Endothelial cell of umbilical vein (primary cell): ENCODE data around the gene FAM20A. TPM values are rescaled to one million over a fixed set of nuclear protein-coding genes. Genes with fewer than 3 reads are reported as not detected.
"Not testable (repeated sequence)": the region's sequence is repeated elsewhere in the genome, so short reads cannot be mapped to it uniquely, and the experiment has no call there.

Source experiments
- BruUV-seq: library from RNA; stranded (reverse); fragments of 400-500 nt; replicated peaks from 2 replicates; lab custom pipeline; 2021; lab: Mats Ljungman, UMichigan
- CTCF ChIA-PET: fragments of 300-600, 350-600 bp; sonication (Branson Sonifier 250); formaldehyde crosslinking; loops from one replicate; lab custom pipeline; 2021; ENCODE audit warnings: antibody characterized with exemption, inconsistent platforms; lab: Charles Lee
- POLR2A ChIA-PET: fragments of 300-600, 350-600 bp; sonication (Branson Sonifier 250); formaldehyde crosslinking; loops from one replicate; lab custom pipeline; 2021; ENCODE audit warnings: antibody characterized with exemption, inconsistent platforms; lab: Charles Lee
- DNase-seq: peaks from one replicate; pipeline ENCODE4 v3.0.0-alpha.2; 2011; ENCODE audit warnings: low read depth, low spot score
- FAIRE-seq: peaks from 2 replicates; lab custom pipeline; 2011; peaks lifted over from hg19 to GRCh38; lab: Jason Lieb, UNC
- H2AFZ ChIP-seq: 2 replicates; pipeline ENCODE4 v1.6.0; 2012; ENCODE audit warnings: low read depth, low read length, control low read depth, inconsistent platforms
- H3K27ac ChIP-seq: 2 replicates; pipeline ENCODE4 v1.5.1; 2011; ENCODE audit warnings: low read depth, mild to moderate bottlenecking, control low read depth, low read length, moderate library complexity; ENCODE audit not compliant: insufficient read depth
- H3K27me3 ChIP-seq, 2 experiments: 2 replicates each; pipeline versions ENCODE4 v1.6.0 to v1.6.1; 2011; ENCODE audit warnings: low read length in 2 of 2, mixed read lengths in 1 of 2; ENCODE audit not compliant: control insufficient read depth in 2 of 2, insufficient read depth in 2 of 2
- H3K36me3 ChIP-seq, 2 experiments: 2 replicates in 1 of 2; 3 replicates in 1 of 2; pipeline ENCODE4 v1.5.1; 2011; ENCODE audit warnings: low read length in 2 of 2, mild to moderate bottlenecking in 1 of 2, moderate library complexity in 1 of 2; ENCODE audit not compliant: control insufficient read depth in 2 of 2, insufficient read depth in 2 of 2; ENCODE audit errors: extremely low read depth in 1 of 2
- H3K4me1 ChIP-seq: 3 replicates; pipeline ENCODE4 v1.5.1; 2011; ENCODE audit warnings: mild to moderate bottlenecking, low read length; ENCODE audit not compliant: control insufficient read depth, insufficient read depth; ENCODE audit errors: extremely low read depth
- H3K4me2 ChIP-seq: 2 replicates; pipeline ENCODE4 v1.6.1; 2011; ENCODE audit warnings: low read length, control low read depth, mixed read lengths; ENCODE audit not compliant: insufficient read depth
- H3K4me3 ChIP-seq, 3 experiments: fragments of 200-600 bp in 1 of 3; sonication (generic), shearing (Covaris generic) in 1 of 3; replicated peaks in 1 of 3; 2 replicates each; pipeline ENCODE4 v1.5.1; 2011 to 2016; ENCODE audit warnings: control low read depth in 3 of 3, low read length in 3 of 3, mild to moderate bottlenecking in 2 of 3, inconsistent platforms in 1 of 3, low read depth in 1 of 3, moderate library complexity in 1 of 3; ENCODE audit not compliant: insufficient read depth in 1 of 3
- H3K79me2 ChIP-seq: 2 replicates; pipeline ENCODE4 v1.6.0; 2012; ENCODE audit warnings: low read length, inconsistent platforms; ENCODE audit not compliant: control insufficient read depth, insufficient read depth
- H3K9ac ChIP-seq: replicated peaks from 2 replicates; pipeline ENCODE3; 2011; ENCODE audit warnings: low read length, control low read depth; ENCODE audit not compliant: insufficient read depth; ENCODE audit errors: extremely low read depth
- H3K9me1 ChIP-seq: replicated peaks from 3 replicates; pipeline ENCODE4 v1.6.0; 2011; ENCODE audit warnings: mild to moderate bottlenecking, low read length; ENCODE audit not compliant: control insufficient read depth, insufficient read depth; ENCODE audit errors: extremely low read depth
- H3K9me3 ChIP-seq: replicated peaks from 2 replicates; pipeline ENCODE4 v1.5.1; 2012; ENCODE audit warnings: low read length, inconsistent platforms; ENCODE audit not compliant: control insufficient read depth, insufficient read depth
- H4K20me1 ChIP-seq: replicated peaks from 2 replicates; pipeline ENCODE3; 2011; ENCODE audit warnings: mild to moderate bottlenecking, low read length; ENCODE audit not compliant: control insufficient read depth, insufficient read depth; ENCODE audit errors: extremely low read depth
- CTCF ChIP-seq, 2 donors: IDR thresholded peaks; 1 replicate in 1 of 2; 2 replicates in 1 of 2; pipeline ENCODE4 v1.5.1; 2011; ENCODE audit warnings: low read length in 2 of 2, mild to moderate bottlenecking in 2 of 2, moderate library complexity in 2 of 2, control low read depth in 1 of 2, inconsistent platforms in 1 of 2, low read depth in 1 of 2; ENCODE audit not compliant: insufficient read depth in 1 of 2; ENCODE audit errors: extremely low read depth in 1 of 2
- EZH2 ChIP-seq: IDR thresholded peaks from 2 replicates; pipeline ENCODE4 v1.6.1; 2012; ENCODE audit warnings: borderline replicate concordance, low read depth, mild to moderate bottlenecking, moderate library complexity, low read length, inconsistent platforms; ENCODE audit not compliant: severe bottlenecking
- FOS ChIP-seq: IDR thresholded peaks from 2 replicates; pipeline ENCODE4 v1.6.1; 2011; ENCODE audit warnings: mild to moderate bottlenecking, low read length, moderate library complexity, borderline replicate concordance; ENCODE audit not compliant: insufficient read depth
- GATA2 ChIP-seq: IDR thresholded peaks from 2 replicates; pipeline ENCODE4 v1.7.0; 2011; ENCODE audit warnings: low read depth, mild to moderate bottlenecking, moderate library complexity, mixed read lengths, low read length; ENCODE audit not compliant: insufficient read length, insufficient read depth
- JUN ChIP-seq: IDR thresholded peaks from 2 replicates; pipeline ENCODE4 v1.6.1; 2011; ENCODE audit warnings: borderline replicate concordance, low read depth; ENCODE audit not compliant: insufficient read length, insufficient read depth
- MAX ChIP-seq: IDR thresholded peaks from 2 replicates; pipeline ENCODE4 v1.6.1; 2011; ENCODE audit not compliant: insufficient read depth, insufficient read length
- MYC ChIP-seq: IDR thresholded peaks from one replicate; pipeline ENCODE4 v1.6.1; 2011; ENCODE audit warnings: mild to moderate bottlenecking, low read depth, low read length
- POLR2A ChIP-seq: IDR thresholded peaks from 2 replicates; pipeline ENCODE4 v1.6.1; 2012; ENCODE audit warnings: low read depth, mild to moderate bottlenecking, control low read depth, low read length
- POLR2AphosphoS5 ChIP-seq: IDR thresholded peaks from 2 replicates; pipeline ENCODE4 v1.6.1; 2012; ENCODE audit warnings: low read depth, mild to moderate bottlenecking, control low read depth, low read length, moderate library complexity; ENCODE audit not compliant: insufficient read depth
- dilution Hi-C: fragments of 300-500 bp; cut with MboI; formaldehyde crosslinking; loops from one replicate; pipeline ENCODE4 v1.15.0; 2019; ENCODE audit warnings: low sequenced_read_pairs; ENCODE audit not compliant: extremely low pct_ligation_motif_present
- intact Hi-C: fragments of 100-400 bp; cut with micrococcal nuclease; formaldehyde crosslinking; loops from one replicate; pipeline ENCODE4 v1.10.0; 2022
- polyA plus RNA-seq, 4 experiments: library from polyadenylated mRNA; depleted of rRNA in 3 of 4; stranded (reverse) in 3 of 4; unstranded in 1 of 4; fragments of >200 nt; gene quantifications; 2 replicates each; pipeline versions ENCODE4 v1.2.1 to v1.2.3, GENCODE V29; 2011 to 2012; ENCODE audit warnings: missing spikeins in 1 of 4
- total RNA-seq: library from RNA; stranded (reverse); gene quantifications from 2 replicates; pipeline ENCODE4 v1.2.3, GENCODE V29; 2021

Gene FAM20A
- total and polyA plus RNA-seq, 2 donors (not counting 3 experiments of a cell fraction or from before 2014, with no cell fraction given) = not detected

- POLR2A ChIA-PET, H2AFZ ChIP-seq, FAIRE-seq, intact Hi-C loops, CTCF ChIA-PET, H3K9me1 ChIP-seq, H3K27me3 ChIP-seq, H3K79me2 ChIP-seq, H3K4me2 ChIP-seq, dilution Hi-C loops, H3K9me3 ChIP-seq, H3K4me3 ChIP-seq, H4K20me1 ChIP-seq, H3K9ac ChIP-seq, H3K36me3 ChIP-seq, BruUV-seq, DNase-seq, H3K4me1 ChIP-seq, H3K27ac ChIP-seq: not testable (repeated sequence)
Observed at GRCh38 chr17:68492394-68493054, 108.6 kb downstream of the FAM20A start.

- Histone ChIP-seq H3K4me2 (no peak overlapping the region), H3K4me3 (no peak overlapping the region), H3K27me3 (no peaks in the 10 kb centered on the region), H3K9me1 (no peaks in the 10 kb centered on the region), H3K4me1 (no peaks in the 10 kb centered on the region), H3K79me2 (no peaks in the 10 kb centered on the region), H3K36me3 (no peaks in the 10 kb centered on the region), H3K9ac (no peak overlapping the region), H2AFZ (no peak overlapping the region), H3K27ac (no peak overlapping the region), H4K20me1 (no peaks in the 10 kb centered on the region), H3K9me3 (no peaks in the 10 kb centered on the region)
- ChIA-PET POLR2A (no interaction called here), CTCF (no interaction called here)
- intact Hi-C loops = no loop called here
- dilution Hi-C loops = no loop called here
- no TSS peak for BruUV-seq
- TF ChIP-seq MAX = no peak
- TF ChIP-seq EZH2 = no peak
- TF ChIP-seq POLR2A = no peak
- no peak for TF ChIP-seq FOS
- no peak for TF ChIP-seq CTCF (IDR thresholded peaks at IDR 0.05; ENCODE audit: extremely low read depth in 1 of 2, insufficient read depth in 1 of 2, low read depth in 1 of 2, low read length in 2 of 2)
- TF ChIP-seq MYC = no peak
- TF ChIP-seq GATA2 = no peak
- TF ChIP-seq JUN = no peak
- no peak for TF ChIP-seq POLR2AphosphoS5
- DNase-seq = no peak
- FAIRE-seq = no peak
Observed at GRCh38 chr17:68491381-68492231, 109.6 kb downstream of the FAM20A start.
